Neural crest cell (in vitro differentiated cells): ENCODE measurements around the gene CNTNAP3B. TPM values are rescaled to one million over a fixed set of nuclear protein-coding genes. Genes with fewer than 3 reads are reported as not detected.
"Not testable (repeated sequence)": the region's sequence is repeated elsewhere in the genome, so short reads cannot be mapped to it uniquely, and the experiment has no call there.

Source experiments
- DNase-seq: peaks from one replicate; pipeline ENCODE4 v3.0.0; 2021; ENCODE audit warnings: low read depth, mixed read lengths, low spot score
- H3K27ac Mint-ChIP-seq: one replicate; pipeline ENCODE4 v1.8.0; 2021; ENCODE audit warnings: mild to moderate bottlenecking, mixed read lengths; ENCODE audit not compliant: unreplicated experiment
- H3K27me3 Mint-ChIP-seq: 2 replicates; pipeline ENCODE4 v1.8.0; 2021; ENCODE audit warnings: low read depth, mild to moderate bottlenecking, mixed read lengths
- H3K36me3 Mint-ChIP-seq: 2 replicates; pipeline ENCODE4 v1.8.0; 2021; ENCODE audit warnings: low read depth, mild to moderate bottlenecking, mixed read lengths
- H3K4me1 Mint-ChIP-seq: 2 replicates; pipeline ENCODE4 v1.8.0; 2021; ENCODE audit warnings: mixed read lengths
- H3K4me3 Mint-ChIP-seq: one replicate; pipeline ENCODE4 v1.8.0; 2021; ENCODE audit warnings: mild to moderate bottlenecking, mixed read lengths
- H3K9me3 Mint-ChIP-seq: 2 replicates; pipeline ENCODE4 v1.8.0; 2021; ENCODE audit warnings: mixed read lengths
- long read RNA-seq: library from polyadenylated mRNA; unstranded; transcript quantifications from one replicate; pipeline ENCODE4 v2.0.0, GENCODE V29; 2020
- total RNA-seq: library from RNA; stranded (reverse); gene quantifications from 2 replicates; pipeline ENCODE4 v1.2.1, GENCODE V29; 2021
- TF ChIP-seq, protein P1 (sequence below): fragments of 200-600 bp; sonication (generic); conservative IDR thresholded peaks from 2 replicates; pipeline ENCODE4 v1.5.0; 2021; ENCODE audit warnings: antibody characterized with exemption, mild to moderate bottlenecking

The CNTNAP3B gene
- total RNA-seq = 9.4 and 10.0 TPM in 2 replicates
- long read RNA-seq, partial matches to known transcripts = 0 of 1 reads
- long read RNA-seq, other reads (novel, unspliced or antisense) = 1 of 1 reads

DNA sequence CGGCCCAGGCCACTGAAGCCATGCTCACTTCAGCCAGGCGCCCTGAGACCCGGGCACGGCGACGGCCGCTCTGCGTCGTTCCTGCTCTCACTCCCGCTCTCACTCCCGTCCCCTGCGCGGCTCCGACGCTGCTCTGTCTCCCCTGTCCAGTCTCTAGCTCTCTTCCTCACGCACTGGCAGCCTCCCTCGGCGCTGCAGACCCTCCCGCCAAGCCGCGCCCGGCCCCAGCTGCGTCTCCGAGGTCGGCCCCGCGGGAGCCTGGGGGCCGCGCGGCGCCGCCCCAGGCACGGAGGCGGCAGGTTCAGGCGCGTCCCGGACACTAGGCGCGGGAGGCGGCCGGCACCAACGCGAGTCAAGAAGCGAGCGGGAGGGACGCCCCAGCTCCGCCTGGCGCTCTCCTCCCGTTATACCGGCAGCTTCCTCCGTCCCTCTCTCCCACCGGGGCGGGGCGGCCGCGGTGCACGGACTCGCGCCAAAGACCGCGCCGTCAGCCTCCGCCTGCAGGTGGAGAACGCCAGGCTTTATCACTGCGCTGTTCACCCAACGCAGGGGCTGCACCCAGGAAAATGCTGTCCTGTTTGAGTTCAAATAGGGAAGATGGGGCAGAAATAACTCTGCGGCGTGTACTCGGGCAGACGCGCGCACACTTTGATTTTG, at the start of gene CNTNAP3B:
Gene CNTNAP3B, minus strand, starts transcription at position 354 of the 657 bp plus-strand sequence. Its CDS starts 332 bp downstream, at position 22.
- Mint-ChIP-seq H3K4me3 (peak within 1 kb of the TSS; percentile 89), H3K27me3 (peaks cover 18% of the 10 kb centered on the region), H3K4me1 (peaks cover 12% of the 10 kb centered on the region)
- not testable (repeated sequence) for H3K36me3 Mint-ChIP-seq, H3K9me3 Mint-ChIP-seq, H3K27ac Mint-ChIP-seq
- DNase-seq = peak; percentile 2

DNA sequence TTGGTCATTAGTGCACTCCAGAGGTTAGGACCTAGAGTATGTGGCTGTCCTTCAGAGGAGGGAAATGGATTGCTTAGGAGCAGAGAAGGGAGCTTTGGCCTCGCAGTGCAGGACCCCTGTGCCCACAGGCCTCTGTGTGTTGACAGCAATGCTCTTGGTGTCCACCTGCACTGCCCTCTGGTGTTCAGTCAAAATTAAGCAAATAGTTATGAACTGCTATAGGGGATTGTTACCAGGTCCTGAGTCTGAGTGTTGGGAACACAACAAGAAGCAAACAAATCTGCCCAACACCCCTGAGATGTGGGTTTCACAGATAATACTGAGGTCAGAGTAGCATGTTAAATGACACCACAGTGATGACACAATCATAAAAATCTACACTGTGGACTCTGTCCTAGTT, 31.1 kb upstream of the CNTNAP3B start:
- not testable (repeated sequence) for H3K36me3 Mint-ChIP-seq, H3K4me1 Mint-ChIP-seq, H3K27me3 Mint-ChIP-seq, H3K9me3 Mint-ChIP-seq, H3K4me3 Mint-ChIP-seq
- TF ChIP-seq, protein P1, sequence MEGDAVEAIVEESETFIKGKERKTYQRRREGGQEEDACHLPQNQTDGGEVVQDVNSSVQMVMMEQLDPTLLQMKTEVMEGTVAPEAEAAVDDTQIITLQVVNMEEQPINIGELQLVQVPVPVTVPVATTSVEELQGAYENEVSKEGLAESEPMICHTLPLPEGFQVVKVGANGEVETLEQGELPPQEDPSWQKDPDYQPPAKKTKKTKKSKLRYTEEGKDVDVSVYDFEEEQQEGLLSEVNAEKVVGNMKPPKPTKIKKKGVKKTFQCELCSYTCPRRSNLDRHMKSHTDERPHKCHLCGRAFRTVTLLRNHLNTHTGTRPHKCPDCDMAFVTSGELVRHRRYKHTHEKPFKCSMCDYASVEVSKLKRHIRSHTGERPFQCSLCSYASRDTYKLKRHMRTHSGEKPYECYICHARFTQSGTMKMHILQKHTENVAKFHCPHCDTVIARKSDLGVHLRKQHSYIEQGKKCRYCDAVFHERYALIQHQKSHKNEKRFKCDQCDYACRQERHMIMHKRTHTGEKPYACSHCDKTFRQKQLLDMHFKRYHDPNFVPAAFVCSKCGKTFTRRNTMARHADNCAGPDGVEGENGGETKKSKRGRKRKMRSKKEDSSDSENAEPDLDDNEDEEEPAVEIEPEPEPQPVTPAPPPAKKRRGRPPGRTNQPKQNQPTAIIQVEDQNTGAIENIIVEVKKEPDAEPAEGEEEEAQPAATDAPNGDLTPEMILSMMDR = peak; percentile 60
- peak overlapping the region; percentile 59 for H3K27ac Mint-ChIP-seq
- peak; percentile 20 for DNase-seq

DNA sequence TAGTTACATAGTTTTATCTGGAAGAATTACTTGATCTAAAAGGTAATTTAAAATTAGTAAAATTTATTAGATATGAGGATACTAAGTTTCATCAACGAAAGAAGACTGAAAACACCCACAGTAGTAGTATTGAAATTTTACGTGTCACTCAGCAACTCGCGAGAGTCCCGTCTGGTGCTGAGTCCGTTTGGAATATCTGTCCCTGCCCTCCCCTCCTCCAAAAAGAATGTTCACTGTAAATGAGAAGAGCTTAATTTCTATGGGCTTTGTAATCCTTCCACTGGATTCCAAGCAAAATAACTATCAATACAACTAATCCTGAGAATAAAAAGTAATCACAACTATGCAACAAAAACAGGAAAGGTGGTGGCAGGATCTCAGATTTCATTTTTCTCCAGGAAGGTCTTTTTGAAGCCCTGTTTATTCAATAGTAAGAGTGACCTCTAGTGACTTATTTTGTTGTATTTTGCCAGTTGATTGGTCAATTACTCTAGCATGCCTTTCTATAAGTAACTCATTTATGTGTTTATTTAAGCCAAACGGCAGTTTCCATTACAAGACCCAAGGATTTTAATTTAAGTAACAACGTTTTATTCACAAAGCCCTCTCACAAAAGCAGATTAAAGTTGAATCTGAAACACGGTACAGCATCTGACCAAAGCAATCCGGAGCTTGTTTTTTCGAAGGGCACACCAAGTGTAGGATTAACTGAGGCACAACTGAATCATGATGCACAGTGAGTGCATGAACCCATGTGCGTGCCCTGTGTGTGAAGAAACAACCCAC, 2.0 kb downstream of the CNTNAP3B start:
- not testable (repeated sequence) for DNase-seq
- H3K4me1 Mint-ChIP-seq = peaks cover 12% of the 10 kb centered on the region

DNA sequence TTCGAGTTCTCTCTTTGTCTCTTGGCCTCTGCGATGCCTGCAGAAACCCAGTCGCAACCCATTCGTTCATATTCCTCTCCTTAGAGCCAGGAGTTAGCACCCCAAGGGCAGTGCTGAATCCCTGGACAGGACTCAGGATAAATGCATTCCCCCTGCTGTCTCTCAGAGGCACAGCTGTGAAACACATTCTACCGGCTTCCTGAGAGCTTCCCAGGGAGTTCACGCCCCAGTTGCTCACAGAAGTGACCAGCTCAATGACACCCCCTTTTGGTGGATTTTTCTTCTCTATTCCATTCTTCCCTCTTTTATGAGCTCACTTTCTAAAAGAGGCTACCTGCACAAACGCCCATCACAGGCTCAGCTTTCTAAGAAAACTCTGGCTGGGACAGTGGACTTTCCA, 8.2 kb downstream of the CNTNAP3B start:
- not testable (repeated sequence) for DNase-seq, H3K27ac Mint-ChIP-seq, H3K9me3 Mint-ChIP-seq, H3K36me3 Mint-ChIP-seq, H3K27me3 Mint-ChIP-seq, H3K4me3 Mint-ChIP-seq, H3K4me1 Mint-ChIP-seq

More for the DNA sequence above, 2.0 kb downstream of the CNTNAP3B start:
- not testable (repeated sequence) for H3K36me3 Mint-ChIP-seq, H3K9me3 Mint-ChIP-seq, H3K27ac Mint-ChIP-seq
- Mint-ChIP-seq H3K4me3 (peak overlapping the region; percentile 89), H3K27me3 (peaks cover 18% of the 10 kb centered on the region)

DNA sequence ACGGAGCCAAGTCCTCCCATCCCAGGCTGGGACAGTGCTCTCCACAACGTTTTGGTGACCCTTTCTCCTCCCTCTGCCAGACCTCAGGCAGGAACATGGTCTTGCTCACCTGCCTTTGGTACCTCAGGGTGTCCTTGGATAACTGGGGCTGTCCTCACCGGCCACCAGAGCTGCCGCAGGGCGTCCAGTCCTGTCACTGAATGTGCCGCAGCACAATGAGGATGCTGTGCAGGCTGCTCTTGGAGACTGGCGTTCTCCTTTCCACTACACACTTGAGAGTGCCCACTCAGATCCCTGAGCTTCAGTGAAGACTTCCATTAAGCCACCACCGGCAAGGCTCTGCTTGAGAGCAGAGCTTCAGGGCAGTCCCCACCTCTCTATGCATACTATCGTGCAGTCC, 33.3 kb downstream of the CNTNAP3B start:
- H3K27ac Mint-ChIP-seq = not testable (repeated sequence)

DNA sequence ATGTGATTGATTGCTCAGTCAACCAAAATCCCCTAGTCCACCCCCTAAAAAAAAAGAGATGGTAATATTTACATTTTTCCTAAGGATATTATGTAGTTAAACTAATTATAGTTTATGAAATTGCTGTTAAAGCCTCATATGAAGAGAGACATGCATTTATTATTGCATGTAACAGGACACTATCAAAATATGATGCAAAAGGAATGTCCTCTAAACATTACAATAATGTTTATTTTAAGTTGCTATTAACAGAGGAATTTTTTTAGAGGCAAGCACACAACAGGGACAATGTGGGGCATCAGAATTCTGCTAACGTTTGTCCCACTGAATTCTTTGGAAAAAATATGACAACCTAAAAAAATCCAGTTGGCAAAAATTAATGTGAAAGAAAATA, 44.7 kb downstream of the CNTNAP3B start:
- DNase-seq, H3K27ac Mint-ChIP-seq, H3K9me3 Mint-ChIP-seq, H3K36me3 Mint-ChIP-seq, H3K4me3 Mint-ChIP-seq, H3K27me3 Mint-ChIP-seq, H3K4me1 Mint-ChIP-seq: not testable (repeated sequence)

More for the DNA sequence above, 33.3 kb downstream of the CNTNAP3B start:
- not testable (repeated sequence) for H3K9me3 Mint-ChIP-seq, H3K27me3 Mint-ChIP-seq, H3K4me3 Mint-ChIP-seq, DNase-seq, H3K4me1 Mint-ChIP-seq, H3K36me3 Mint-ChIP-seq

DNA sequence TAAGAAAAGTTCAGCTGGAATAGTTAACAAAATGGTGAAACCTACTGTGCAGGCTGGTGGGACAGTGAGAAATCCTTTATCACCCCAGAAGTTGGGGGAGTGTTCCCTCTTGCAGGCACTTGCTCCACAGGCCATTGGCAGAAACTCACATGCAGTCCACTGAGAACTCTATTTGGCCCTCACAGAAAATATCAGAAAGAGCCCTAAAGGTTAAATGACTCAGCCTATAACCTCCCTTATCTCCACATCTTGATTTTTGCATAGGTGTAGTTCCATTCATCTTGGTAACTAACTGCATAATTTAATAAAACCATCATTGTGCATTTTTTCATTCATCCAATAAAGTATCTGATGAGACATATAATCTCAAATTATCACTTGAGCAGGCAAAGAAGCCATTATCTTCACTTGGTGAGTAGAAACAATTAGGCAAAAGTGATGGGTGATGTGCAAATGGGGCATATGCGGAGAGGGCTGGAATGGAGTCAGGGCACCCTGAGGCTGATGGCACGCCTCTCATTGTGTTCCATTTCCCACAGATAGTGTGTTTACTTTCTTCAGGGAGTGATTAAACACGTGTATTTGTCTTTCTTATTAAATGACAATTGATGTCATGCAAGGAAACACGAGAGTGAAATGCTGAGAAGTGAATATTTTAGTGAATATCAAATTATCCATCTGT, 45.2 kb downstream of the CNTNAP3B start:
- H3K4me3 Mint-ChIP-seq, H3K27me3 Mint-ChIP-seq, H3K9me3 Mint-ChIP-seq, H3K36me3 Mint-ChIP-seq, H3K27ac Mint-ChIP-seq, DNase-seq, H3K4me1 Mint-ChIP-seq: not testable (repeated sequence)

DNA sequence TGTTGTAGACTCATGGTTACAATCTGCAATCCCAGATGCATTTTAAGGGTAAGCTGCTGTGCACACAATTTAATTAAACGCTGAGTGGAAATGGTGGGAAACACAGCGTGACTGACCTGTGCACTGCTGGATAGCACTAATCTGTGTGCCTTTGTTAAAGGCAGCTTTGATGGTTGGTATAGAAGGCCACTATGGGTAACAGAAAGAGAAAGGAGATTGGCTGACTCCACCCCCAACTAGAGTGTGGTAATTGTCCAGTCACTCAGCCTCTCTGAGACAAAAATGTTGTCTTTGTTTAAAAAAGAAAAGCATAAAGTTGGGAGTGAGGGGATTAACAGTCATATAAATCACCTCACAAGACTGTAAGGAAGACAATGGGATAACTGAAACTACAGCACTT, 48.9 kb downstream of the CNTNAP3B start:
- not testable (repeated sequence) for H3K27ac Mint-ChIP-seq, DNase-seq, H3K36me3 Mint-ChIP-seq, H3K4me1 Mint-ChIP-seq, H3K4me3 Mint-ChIP-seq, H3K27me3 Mint-ChIP-seq, H3K9me3 Mint-ChIP-seq

DNA sequence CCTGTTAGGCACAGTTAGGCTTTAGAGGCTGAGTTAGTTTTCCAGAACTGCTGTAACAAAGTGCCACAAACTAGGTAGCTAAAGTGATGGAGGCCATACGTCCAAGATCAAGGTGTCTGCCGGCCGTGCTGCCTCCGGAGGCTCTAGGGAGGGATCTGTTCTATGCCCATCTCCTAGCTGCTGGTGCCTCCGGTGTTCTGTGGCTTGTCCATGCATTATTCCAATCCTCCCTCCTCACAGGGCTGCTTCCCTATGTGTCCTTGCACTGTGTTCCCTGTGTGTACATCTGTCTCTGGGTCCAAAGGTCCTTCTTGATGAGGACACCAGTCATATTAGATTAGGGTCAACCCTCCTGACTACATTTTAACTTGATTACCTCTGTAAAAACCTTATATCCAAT, 54.4 kb downstream of the CNTNAP3B start:
- H3K9me3 Mint-ChIP-seq, H3K36me3 Mint-ChIP-seq, H3K4me3 Mint-ChIP-seq, H3K4me1 Mint-ChIP-seq, H3K27ac Mint-ChIP-seq, DNase-seq, H3K27me3 Mint-ChIP-seq: not testable (repeated sequence)

DNA sequence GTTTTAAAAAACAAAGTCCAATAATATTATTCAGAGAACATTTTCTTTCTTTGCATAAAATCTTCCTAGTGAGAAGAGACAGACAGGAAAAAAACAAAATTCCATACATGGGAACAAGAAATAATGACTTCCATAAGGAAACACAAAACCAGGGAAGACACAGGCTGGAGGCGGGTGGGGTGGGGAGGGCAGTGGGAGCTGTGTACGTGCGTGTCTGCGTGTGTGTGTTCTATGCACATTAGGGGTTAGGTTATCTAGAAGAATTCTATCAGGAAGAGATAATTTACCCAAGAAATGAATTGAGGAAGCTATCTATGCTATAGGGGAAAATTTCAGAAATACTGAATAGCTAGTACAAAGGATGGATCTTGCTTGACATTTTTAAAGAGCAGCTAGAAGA, 58.2 kb downstream of the CNTNAP3B start:
- DNase-seq = not testable (repeated sequence)

DNA sequence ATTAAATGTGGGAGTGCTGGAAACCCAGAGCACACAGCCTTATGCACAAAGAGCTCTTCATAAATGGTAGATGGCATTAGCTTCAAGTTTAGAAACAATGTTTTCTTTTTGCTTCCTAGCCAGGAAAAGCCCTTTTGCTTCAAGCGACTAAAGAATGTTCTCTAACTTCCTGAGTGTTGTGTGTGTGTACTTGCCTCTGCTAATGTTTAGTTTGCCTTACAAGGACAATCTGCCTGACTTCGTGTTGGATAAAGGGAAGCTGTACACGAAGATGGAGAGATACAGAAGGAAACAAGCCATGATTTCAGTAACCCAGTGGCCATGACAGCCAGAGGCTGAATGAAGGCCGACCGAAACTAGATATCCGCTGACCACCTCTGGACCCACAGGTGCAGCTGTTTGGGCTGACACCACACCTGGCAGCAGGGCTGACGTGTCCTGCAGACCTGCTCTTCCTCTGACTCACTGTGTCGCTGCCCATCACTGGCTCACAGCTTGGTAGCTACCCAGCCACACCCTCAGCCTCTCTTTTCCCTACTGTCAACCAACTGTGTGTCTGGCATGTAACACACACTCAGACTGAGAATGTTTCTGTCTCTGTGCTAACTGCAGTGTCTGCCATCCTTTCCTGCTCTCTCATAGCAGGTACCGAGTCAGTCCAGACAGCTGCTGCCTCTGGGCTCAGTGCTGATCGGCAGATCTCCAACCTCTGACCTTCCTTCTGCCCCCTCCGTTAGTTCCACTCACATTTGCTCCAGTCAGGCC, 59.0 kb downstream of the CNTNAP3B start:
- not testable (repeated sequence) for H3K27me3 Mint-ChIP-seq, H3K9me3 Mint-ChIP-seq, H3K36me3 Mint-ChIP-seq, H3K4me1 Mint-ChIP-seq, H3K27ac Mint-ChIP-seq, DNase-seq, H3K4me3 Mint-ChIP-seq

More for the DNA sequence above, 58.2 kb downstream of the CNTNAP3B start:
- not testable (repeated sequence) for H3K36me3 Mint-ChIP-seq, H3K27me3 Mint-ChIP-seq, H3K27ac Mint-ChIP-seq, H3K9me3 Mint-ChIP-seq, H3K4me3 Mint-ChIP-seq, H3K4me1 Mint-ChIP-seq

DNA sequence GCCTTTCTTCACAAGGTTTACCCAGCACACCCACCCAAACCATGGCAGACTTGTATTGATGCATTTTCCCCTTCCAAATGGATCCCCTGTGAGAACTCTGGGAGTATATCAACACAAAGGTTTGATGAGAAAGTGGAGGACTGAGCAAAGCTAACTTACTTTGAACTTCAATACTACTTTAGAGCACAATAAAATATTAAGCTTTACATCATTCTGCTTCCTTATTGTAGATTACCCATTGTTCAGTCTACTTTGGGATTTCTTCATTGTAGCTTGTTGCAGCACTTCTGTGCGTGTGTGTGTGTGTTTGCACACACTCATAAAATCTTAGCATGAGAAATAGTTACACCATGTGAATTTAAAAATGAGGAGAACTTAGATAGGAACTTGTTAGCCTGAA, 75.4 kb downstream of the CNTNAP3B start:
- not testable (repeated sequence) for H3K27ac Mint-ChIP-seq, H3K27me3 Mint-ChIP-seq, H3K4me3 Mint-ChIP-seq, H3K4me1 Mint-ChIP-seq, H3K36me3 Mint-ChIP-seq, H3K9me3 Mint-ChIP-seq, DNase-seq
